ENCODE data around the gene CDH26.

Gene CDH26

DNA sequence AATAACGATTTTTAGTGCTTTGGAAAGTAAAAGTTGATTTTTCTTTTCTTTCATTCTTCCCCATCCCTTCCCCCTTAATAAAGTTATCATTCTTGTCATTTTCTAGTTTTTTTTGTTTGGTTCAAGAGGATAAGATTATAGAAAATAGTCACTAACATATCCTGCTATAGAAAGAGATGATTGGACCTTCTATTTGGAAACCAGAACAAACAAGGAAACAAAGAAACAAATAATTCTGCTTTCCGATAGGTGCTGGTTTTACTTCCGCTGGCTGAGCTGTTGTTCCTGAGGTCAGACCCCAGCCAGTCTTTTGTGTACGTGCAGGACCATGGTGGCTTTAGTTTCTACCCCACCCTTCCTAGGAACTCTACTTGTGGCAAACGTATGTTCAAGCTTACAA lies at the start of gene CDH26:
TSS of gene CDH26 (plus strand) at position 301 of the 400 bp plus-strand sequence. CDS start 304 bp downstream, outside the sequence.
- no peak for DNase-seq

DNA sequence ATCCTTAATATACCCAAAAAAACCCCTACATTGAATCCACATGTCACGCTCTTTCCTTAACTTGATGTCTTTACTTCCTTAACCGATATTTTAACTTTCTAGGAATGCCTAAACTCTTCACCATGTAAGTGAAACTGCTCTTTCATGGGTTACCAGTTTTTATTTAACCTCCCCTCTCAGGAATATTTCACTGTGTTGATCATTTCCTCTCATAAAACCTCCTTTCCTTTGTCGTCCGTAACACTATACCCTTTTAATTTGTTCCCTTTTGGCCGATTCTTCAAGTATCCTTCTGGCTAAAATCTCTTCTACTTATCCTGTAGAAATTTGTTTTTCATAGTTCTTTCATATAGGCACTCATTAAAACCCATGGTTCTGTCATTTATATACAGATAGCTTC lies 49.4 kb upstream of the CDH26 start:
- no peak for DNase-seq

DNA sequence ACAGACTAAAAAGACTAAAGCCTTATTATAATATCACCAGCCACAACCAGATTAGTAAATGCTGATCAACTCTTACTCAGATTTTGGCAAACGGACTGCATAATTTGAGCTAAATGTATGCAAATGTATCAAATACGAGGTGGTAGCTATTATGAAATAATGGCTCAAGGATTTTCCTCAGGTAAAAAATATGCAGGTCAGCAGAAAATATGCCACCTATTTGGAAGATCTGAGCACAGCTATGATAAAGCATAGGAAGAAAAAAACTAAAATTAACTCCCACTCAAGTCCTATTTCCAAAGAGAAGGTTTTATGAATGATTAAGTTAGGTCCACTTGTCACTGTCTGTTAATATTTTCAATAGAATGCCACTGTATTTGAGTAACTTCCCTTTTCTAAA lies 47.2 kb upstream of the CDH26 start:
- DNase-seq: no peak

DNA sequence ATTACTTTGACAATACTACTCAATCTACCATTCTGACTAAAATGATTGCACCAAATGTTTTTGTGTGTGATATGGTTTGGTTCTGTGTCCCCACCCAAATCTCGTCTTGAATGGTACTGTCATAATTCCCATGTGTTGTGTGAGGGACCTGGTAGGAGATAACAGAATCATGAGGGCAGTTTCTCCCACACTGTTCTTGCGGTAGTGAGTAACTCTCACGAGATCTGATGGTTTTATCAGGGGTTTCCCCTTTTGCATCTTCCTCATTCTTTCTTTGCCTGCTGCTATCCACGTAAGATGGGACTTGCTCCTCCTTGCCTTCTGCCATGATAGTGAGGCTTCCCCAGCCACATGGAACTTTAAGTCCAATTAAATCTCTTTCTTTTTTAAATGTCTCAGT lies 45.6 kb upstream of the CDH26 start:
- no peak for DNase-seq

DNA sequence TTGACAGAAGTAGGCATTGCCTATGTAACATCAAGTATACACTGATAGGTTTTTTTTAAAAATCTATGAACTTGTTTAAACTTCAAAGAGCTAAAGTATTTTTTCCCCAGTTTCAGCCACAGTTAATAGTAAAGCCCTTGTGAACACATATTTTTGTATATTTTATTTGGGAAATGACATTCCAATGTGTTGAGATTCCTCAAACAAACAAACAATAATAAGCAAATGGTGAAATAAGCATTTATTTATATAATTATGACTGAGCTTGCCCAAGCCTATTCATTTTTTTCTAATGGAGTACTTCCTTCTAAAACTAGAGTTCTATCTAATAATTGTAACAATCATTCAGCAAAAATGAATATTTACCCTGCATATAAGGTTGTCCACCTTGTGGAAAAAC lies 37.3 kb upstream of the CDH26 start:
- no peak for DNase-seq

DNA sequence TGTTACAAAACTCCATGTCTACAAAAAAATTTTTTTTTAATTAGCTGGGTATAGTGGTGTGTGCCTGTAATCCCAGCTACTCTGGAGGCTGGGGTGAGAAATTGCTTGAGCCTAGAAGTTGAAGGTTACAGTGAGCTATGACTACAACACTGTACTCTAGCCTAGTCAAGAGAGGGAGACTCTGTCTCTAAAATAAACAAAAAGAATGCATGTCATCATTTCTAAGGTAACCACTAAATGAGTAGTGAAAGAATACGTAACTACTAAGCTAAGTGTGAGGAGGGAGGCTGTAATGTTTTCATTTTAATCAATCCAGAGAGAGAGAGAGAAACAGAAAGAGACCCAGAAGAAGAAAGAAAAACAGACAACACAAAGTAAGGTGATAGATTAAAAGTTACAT lies 34.7 kb upstream of the CDH26 start:
- no peak for DNase-seq

DNA sequence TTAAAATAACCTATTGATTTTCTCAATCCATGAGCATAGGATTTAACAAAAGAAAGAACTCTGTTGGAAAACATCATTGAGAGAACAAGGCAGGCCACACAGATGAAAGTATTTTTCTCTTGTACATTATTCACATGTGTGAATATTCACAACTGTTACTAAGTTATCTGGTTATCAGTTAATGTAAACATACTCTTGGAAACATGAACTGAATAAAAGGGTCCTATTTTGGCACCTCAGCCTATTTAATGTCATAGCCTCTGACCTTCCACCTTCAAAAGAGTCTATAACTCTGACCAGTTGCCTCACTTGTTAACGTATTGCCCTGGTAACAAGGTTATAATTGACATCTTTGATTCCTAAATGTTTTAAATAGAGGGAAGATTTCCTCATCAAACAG lies 32.9 kb upstream of the CDH26 start:
- DNase-seq: no peak

DNA sequence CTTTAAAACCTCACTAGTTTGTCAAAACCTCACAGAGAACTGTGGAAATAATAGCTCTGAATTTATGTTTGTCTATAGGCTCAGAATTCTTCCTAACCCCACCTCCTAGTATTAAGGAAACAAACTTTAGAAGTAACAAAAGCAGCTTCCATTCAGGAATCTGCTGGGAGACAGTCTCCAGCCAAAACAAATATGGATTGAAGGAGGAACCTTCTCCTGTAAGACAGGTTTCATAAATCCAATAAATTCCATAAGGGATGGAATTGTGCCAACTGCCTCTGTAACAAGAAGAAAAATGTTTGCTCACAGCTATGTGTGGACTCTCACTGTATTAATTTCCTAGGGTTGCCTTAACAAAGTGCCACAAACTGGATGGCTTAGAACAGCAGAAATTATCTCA lies 32.3 kb upstream of the CDH26 start:
- no peak for DNase-seq

DNA sequence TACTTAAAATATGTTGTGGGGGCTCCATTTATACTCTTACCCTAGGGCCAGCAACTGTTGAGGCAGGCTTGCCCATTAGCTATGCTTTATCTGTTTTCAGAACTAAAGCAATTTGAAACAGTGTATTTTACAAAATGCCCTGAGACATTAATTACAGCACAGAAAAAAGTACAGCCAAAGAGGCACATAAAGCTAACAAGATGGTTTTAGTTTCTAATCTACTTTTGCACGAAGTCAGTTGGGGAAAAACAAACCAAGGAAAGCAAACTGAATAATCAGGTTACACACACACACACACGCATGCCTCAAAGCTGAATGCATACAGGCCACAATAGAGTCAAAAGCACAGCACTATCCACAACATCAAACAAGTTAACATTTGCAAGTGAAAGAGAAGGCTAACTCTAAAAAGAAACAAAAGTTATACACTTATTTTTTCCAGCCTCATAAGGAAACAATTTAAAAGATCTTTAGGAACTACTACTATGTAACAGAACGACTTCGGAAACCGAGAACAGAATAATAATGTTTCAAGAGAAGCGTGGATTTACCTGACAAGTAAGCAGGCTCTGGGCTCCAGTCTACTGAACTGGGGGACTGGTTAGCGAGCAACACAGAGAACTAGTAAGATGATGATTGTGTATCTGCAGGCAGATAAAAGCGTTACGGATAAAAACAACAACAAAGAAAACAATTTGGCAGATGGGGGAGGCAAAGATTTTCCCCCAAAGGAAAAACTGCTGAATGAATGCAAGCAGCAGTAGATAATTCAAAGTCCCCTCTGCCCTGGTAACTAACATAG lies 26.5 kb upstream of the CDH26 start:
- DNase-seq: no peak

DNA sequence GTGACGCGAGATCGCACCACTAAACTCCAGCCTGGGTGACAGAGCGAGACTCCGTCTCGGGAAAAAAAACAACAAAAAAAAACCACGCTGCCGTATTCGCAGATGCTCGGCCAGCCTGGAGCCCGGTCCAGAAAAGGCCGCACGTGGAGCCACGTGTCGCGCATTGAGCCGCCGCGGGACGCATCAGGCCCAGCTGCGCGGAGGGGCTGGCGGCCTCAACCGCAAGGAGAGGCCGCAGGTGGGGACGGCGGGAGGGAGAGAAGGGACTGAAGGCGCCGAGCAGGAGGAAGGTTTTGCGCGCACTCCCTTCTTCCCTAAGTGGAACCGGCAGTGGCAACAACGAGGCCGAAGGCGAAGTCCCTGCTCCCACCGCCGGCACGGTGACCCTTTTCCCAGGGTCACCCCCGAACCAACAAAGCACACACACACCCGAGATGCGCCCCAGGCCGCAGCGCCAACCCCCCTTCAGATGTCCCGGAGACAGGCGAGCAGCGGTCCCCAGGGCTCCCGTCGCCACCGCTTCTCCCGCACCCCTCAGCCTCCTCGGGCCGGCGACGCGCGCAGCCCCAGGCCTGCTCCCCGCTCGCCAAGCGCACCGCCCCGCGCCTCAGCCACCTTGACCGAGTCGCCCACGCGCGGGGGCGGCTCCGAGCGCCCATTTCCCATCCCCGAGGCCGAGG lies 25.5 kb upstream of the CDH26 start:
- no peak for DNase-seq

DNA sequence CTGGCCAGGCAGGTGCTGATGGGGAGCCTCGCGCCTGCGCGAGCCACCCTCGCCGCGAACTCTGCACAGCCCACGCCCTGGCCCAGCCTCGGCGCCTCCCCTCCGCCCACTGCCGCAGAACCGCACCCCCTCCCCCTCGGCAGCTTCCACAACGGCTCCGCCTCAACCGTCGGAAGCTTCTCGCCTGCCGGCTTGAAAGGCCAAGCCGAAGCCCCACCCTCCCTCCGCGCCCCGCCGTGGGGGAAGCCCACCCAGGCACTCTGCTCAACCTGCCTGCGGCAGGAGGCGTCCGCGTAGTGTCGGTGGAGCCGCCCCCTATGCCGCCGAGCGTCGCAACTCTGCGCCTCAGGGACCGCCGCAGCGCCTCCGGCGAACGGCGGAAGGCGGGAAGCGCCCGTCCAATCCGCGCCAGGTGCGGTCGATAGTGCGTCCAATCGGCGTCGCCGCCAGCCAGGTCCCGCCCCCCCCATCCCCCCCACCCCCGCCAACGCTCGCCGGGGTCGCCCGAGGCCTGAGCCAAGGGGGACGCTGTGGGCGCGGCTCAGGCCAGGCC lies 24.9 kb upstream of the CDH26 start, which contains the start of gene SYCP2:
TSS of gene SYCP2 (minus strand) at position 342 of the 553 bp plus-strand sequence. CDS start 11,224 bp downstream, outside the sequence.
- DNase-seq: peak; percentile 67

DNA sequence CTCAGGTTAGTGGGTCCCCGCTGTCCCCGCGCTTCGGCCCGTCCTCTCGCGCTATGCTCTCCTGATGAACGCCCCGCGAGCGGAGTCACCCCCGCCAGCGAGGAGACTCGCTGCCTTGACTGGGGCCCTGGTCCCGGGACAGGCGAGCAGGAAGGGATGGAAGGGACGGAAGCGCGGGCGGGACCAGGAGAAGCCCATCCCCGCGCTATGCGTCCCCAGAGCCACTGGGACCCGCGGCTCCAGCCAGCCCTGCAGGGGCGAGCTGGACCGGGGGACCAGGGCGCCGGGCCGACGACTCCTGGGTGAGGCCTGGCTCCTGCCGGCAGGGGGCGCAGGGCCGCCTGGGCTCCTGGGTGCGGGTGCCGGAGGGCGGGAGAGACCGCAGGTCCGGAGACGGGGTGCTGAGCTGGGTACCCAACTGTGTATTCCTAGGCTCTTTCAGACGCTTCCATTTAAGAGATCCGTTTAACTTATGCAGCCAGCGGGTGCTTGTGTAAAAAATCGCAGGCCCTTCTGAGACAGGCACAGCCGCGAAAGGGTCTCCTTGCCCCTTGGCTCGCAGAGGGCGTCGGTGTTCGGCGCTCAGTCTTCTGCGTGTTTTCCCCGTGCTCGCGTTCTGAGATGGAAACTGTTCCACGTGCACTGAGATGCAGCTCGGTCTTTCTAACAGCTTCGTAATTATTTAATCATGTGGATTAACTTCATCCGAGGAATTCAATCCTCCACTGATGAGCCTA lies 24.2 kb upstream of the CDH26 start:
- DNase-seq: peak; percentile 60

DNA sequence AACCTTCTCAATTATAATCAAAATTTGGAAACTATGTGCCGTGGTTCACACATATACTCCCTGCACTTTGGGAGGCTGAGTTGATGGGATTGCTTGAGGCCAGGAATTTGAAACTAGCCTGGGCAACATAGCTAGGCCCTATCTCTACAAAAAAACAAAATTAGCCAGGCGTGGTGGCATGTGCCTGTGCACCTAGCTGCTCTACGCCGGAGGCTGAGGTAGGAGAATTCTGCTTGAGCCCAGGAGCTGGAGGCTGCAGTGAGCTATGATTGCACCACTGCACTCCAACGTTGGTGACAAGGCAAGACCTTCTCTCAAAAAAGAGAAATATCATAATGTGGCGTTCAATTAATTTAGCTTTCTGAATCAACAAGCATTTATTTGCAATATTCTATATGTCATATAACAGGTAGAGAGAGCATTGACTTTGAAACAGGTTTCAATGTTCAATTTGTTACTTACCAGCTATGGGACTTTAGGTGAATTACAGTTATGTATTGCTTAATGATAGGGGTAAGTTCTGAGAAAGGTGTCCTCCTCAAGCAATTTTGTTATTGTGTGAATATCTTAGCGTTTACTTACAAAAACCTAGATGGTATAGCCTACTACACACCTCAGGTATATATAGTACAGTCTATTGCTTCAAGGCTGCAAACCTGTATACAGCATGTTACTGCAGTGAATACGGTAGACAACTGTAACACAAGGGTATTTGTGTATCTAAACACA lies 22.6 kb upstream of the CDH26 start:
- no peak for DNase-seq

DNA sequence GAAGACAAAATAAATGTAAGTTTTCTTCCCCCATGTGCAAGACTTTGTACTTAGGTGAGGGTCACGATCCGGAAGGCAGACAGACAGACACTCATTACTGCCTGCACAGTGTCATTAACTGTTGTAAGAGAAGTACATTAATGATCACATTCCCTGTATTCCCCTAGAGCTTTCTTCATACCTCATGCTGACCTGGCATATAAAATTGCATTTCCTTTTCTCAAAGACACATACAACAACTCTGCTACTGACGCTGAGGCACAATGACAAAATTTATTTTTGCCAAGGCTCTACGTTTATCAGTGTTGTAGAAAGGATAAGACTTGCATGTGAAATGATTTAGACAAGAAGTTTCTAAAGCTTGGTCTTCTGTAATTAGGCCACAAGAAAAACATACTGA lies 21.8 kb upstream of the CDH26 start:
- DNase-seq: no peak

DNA sequence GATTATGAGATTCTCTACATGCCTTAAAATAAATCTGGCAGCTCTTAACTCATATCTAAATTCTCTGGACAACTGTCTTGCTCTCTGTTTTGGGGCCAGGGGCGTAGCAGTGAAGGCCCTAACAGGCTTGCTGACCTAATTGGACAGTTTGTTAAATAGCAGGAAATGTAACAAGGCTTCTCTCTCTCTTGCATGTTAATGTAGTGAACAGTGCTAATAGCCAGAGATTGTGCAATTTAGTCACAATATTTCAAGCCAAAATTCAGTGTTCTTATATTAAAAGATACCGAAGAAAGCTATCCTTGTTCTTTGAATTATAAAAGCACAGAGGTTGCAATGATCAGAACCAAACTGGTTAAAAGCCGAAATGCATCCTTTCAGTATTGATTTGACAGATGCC lies 21.1 kb upstream of the CDH26 start:
- DNase-seq: no peak

DNA sequence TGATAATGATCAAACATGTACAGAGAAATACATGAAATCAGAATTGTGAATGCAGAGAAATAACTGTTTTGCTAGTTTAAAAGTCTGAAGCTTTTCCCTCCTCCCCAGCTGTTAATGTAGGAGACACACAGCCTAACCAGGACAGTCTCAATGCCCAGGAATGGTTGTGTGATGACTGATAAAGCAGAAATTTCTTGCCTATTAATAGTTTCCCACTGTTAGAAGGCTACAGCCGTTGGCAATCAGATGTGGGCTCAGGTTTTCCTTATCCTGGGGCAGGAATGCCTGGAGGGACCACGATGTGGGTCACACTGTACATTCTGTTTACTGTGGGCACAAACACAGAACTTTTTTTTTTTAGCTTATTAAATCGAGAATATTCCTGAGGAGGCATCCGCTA lies 20.0 kb upstream of the CDH26 start:
- DNase-seq: no peak

DNA sequence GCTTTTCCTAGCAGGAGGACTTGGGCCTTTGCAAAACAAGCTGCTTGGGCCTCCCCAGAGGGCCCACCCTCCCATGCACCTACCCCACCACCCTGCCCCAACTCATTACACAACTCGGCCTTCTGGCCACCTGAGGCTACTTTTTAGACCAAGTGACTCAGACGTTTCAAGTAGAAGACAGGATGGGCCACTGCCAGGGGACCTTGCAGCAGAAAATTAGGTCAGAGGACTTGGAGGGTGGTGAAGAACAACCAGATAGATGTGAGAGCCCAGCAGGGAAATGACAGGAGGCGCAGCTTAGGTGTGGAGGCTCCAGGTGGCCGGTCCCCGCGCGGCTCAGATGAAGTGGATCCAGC lies 19.5 kb upstream of the CDH26 start:
- DNase-seq: no peak

DNA sequence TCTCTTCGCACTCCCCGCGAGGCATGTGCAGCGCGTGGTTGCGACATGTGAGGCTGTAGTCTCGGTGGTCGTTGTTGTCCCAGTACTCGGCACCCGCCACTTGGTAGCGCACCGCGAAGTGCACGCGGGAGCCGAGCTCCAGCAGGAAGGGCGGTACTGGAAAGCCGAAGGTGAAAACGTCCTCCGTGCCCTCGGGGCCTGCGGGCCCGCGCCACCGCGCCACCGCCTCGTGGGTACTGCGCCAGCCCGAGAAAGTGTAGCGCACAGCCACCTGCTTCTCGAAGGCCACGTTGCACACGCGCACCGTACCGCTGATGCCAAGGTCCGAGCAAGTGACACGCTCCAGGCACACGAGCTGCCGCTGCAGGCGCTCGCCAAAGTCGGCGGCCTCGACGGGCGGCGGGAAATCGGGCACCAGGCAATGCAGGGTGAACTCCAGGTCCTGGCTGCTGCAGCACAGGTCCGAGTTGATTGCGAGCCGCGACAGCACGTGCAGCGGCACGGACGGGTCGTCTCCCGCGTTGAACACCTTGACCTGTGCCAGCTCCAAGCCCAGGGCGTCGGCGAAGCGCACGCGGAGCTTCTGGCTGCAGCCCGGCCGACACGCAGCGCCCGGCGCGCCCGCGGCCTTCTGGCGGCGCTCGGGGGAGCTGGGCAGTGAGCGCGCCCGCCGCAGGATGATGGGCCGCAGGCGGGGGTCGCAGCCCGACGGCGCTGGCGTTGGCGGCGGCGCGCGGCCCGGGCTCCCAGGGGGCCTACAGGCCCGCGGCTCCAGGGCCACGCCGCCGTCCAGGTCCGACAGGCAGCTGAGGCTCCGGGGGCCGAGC lies 19.0 kb upstream of the CDH26 start:
- DNase-seq: no peak

DNA sequence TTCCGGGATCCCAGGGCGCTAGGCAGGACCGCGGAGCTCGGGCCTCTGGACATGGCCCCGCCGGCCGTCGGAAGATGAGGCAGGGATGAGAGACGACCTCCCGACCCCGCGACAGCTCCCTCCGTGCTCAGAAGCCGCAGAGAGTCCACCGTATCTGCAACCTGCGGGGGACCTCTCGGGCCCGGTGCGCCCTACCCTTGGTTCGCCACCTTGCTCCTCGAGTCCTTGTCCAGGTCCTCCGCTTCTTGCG lies 18.4 kb upstream of the CDH26 start:
- no peak for DNase-seq

DNA sequence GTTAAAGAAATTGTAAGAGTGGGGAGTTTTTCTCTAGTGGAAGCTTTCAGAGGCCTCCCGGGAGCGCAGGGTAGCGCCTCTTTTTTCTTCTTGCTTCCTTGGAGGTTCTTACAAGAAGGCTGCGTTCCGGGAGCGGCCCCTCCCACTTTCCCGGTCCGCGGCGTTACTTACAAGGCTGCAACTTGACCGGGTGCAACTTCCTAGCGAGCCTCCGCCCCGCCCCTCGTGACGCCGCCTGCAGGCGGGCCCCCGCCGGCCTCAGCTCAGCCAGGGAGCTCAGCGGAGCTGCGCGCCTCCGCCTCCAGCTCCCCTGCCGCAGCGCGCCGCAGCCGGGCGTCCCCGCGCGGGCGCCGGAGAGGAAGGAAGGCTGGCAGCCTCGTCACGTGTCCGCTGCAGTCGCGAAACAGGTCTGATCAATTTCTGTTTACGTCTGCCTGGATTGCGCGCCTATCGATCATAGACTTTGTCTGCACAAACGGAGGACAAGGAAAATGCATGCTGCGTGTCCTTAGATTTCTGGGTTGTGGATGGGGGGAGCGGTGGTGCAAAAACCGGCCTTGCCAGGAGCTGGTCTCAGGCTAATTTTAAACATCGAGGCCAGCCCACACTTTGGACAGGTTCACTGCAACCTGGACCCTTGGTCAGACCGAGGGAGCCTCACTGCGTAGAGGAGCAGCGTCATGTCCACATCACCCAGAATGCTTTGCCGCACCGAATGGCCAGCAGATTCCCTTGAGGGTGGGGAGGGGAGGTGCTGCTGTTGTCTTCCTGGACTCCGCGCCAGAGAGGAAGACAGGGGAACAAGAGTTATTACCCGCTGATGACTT lies 17.9 kb upstream of the CDH26 start, which contains the start of the genes FAM217B and PPP1R3D:
TSS of gene FAM217B (plus strand) at position 261 of the 827 bp plus-strand sequence. CDS start 3,555 bp downstream, outside the sequence.
TSS of gene PPP1R3D (minus strand) at position 177 of the 827 bp plus-strand sequence. CDS start 374 bp downstream, outside the sequence.
- DNase-seq: peak; percentile 85

DNA sequence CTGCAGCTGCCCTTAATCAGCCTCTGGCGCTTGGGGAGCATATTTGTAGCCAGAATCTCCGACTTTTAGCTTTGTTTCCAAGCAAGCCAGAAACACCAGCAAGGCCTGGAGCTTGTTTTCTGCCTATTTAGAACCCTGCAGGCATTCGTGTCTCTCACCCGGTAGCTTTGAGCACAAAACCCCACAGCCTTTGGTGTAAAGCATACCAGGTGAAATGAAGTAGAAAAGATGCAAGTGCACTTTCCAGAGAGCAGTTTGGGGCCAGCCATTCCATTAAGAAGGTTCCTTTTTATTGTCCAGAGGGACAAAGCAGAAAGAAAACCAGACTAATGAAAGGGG lies 17.3 kb upstream of the CDH26 start:
- no peak for DNase-seq

Data from NCI-H1092 (cell line).